DOHH2 (cell line): ENCODE data around the gene BTBD18.
A peak's percentile ranks its signal among the peaks of the same experiment; 100 is the strongest.

Source experiments
- H3F3A ChIP-seq: fragments of 200-600 bp; sonication (generic), shearing (Covaris generic); 2 replicates; pipeline ENCODE4 v1.6.0; 2016; ENCODE audit warnings: antibody characterized with exemption, mild to moderate bottlenecking; ENCODE audit not compliant: control insufficient read depth, insufficient read depth
- H3K27ac ChIP-seq: fragments of 200-600 bp; sonication (generic); 2 replicates; pipeline ENCODE4 v1.5.1; 2014; ENCODE audit warnings: low read depth, mild to moderate bottlenecking, low read length, moderate library complexity
- H3K27me3 ChIP-seq: fragments of 200-600 bp; sonication (generic); 2 replicates; pipeline ENCODE4 v1.6.1; 2014; ENCODE audit warnings: mild to moderate bottlenecking, low read length, mixed read lengths; ENCODE audit not compliant: control insufficient read depth
- H3K36me3 ChIP-seq: fragments of 200-600 bp; sonication (generic); 2 replicates; pipeline ENCODE4 v1.6.1; 2014; ENCODE audit warnings: mild to moderate bottlenecking, low read length, moderate library complexity, mixed read lengths; ENCODE audit not compliant: control insufficient read depth
- H3K4me1 ChIP-seq: fragments of 200-600 bp; sonication (generic); 2 replicates; pipeline ENCODE4 v1.6.1; 2014; ENCODE audit warnings: mild to moderate bottlenecking, low read length, mixed read lengths; ENCODE audit not compliant: control insufficient read depth
- H3K4me2 ChIP-seq: fragments of 200-600 bp; sonication (generic); 2 replicates; pipeline ENCODE4 v1.6.0; 2014; ENCODE audit warnings: mild to moderate bottlenecking, low read length, moderate library complexity
- H3K4me3 ChIP-seq: fragments of 200-600 bp; sonication (generic); 2 replicates; pipeline ENCODE4 v1.5.1; 2014; ENCODE audit warnings: mild to moderate bottlenecking, low read length, mixed read lengths
- H3K79me2 ChIP-seq: fragments of 200-600 bp; sonication (generic); 2 replicates; pipeline ENCODE4 v1.6.1; 2014; ENCODE audit warnings: mild to moderate bottlenecking, low read length, mixed read lengths; ENCODE audit not compliant: control insufficient read depth
- H3K9me2 ChIP-seq: fragments of 200-600 bp; sonication (generic); replicated peaks from 2 replicates; pipeline ENCODE4 v1.6.1; 2014; ENCODE audit warnings: mild to moderate bottlenecking, low read length, mixed read lengths; ENCODE audit not compliant: control insufficient read depth
- H3K9me3 ChIP-seq: fragments of 200-600 bp; sonication (generic); 2 replicates; pipeline ENCODE4 v1.6.1; 2014; ENCODE audit warnings: antibody characterized with exemption, low read length, mixed read lengths; ENCODE audit not compliant: control insufficient read depth, insufficient read depth
- H4K20me1 ChIP-seq: fragments of 200-600 bp; sonication (generic); 2 replicates; pipeline ENCODE4 v1.6.0; 2014; ENCODE audit warnings: low read depth, mild to moderate bottlenecking, antibody characterized with exemption, low read length, moderate library complexity; ENCODE audit not compliant: control insufficient read depth, insufficient read depth
- EZH2phosphoT487 ChIP-seq: fragments of 200-600 bp; sonication (generic); IDR thresholded peaks from 2 replicates; pipeline ENCODE4 v1.6.1; 2017; ENCODE audit warnings: borderline replicate concordance, mild to moderate bottlenecking, antibody characterized with exemption, low read length, moderate library complexity, mixed read lengths
- TF ChIP-seq, protein P1 (sequence below): fragments of 200-600 bp; sonication (generic); IDR thresholded peaks from one replicate; pipeline ENCODE4 v1.5.1; 2014; ENCODE audit warnings: antibody characterized with exemption, mild to moderate bottlenecking, low read depth, low read length; ENCODE audit not compliant: poor library complexity, severe bottlenecking

The BTBD18 gene

DNA sequence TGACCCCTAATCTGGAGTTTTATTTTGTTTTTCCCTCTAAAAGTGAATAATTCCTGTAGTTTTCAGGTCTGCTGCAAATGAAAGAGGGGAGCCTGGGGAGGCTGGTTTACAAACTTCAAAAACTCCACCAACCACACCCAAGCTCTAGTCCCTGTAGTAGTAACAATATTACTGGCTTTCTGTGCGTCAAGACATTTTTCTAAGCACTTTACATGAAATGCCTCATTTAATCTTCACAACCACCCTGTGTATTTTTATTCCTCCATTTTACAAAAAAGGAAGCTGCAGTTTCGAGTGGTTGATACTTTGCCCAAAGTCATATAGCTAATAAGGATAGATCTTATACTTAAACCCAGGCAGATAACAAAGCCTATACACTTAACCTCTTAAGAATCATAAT is 33.5 kb upstream of the BTBD18 start:
- Histone ChIP-seq H3K79me2 (peaks cover 9% of the 10 kb centered on the region; the same call in 1 of the 2 replicates), H3F3A (no peaks in the 10 kb centered on the region), H3K36me3 (no peaks in the 10 kb centered on the region), H4K20me1 (peaks cover 5% of the 10 kb centered on the region; the same call in 1 of the 2 replicates), H3K27me3 (no peaks in the 10 kb centered on the region), H3K4me2 (peak overlapping the region; percentile 44), H3K9me2 (no peaks in the 10 kb centered on the region), H3K27ac (no peak overlapping the region), H3K4me3 (0 out of 2 replicates have a peak overlapping the region, but pooled peaks have one; percentile 2), H3K9me3 (no peaks in the 10 kb centered on the region), H3K4me1 (peaks cover 14% of the 10 kb centered on the region)
- TF ChIP-seq EZH2phosphoT487 = no peak
- TF ChIP-seq, protein P1, sequence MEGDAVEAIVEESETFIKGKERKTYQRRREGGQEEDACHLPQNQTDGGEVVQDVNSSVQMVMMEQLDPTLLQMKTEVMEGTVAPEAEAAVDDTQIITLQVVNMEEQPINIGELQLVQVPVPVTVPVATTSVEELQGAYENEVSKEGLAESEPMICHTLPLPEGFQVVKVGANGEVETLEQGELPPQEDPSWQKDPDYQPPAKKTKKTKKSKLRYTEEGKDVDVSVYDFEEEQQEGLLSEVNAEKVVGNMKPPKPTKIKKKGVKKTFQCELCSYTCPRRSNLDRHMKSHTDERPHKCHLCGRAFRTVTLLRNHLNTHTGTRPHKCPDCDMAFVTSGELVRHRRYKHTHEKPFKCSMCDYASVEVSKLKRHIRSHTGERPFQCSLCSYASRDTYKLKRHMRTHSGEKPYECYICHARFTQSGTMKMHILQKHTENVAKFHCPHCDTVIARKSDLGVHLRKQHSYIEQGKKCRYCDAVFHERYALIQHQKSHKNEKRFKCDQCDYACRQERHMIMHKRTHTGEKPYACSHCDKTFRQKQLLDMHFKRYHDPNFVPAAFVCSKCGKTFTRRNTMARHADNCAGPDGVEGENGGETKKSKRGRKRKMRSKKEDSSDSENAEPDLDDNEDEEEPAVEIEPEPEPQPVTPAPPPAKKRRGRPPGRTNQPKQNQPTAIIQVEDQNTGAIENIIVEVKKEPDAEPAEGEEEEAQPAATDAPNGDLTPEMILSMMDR = no peak

GRCh38 chr11:57781529-57781943 is 29.9 kb upstream of the BTBD18 start:
- no peak overlapping the region for H3K27ac ChIP-seq
- H3K9me3 ChIP-seq = no peaks in the 10 kb centered on the region
- no peak overlapping the region for H3K4me2 ChIP-seq
- H3K9me2 ChIP-seq = no peaks in the 10 kb centered on the region
- H3K36me3 ChIP-seq = no peaks in the 10 kb centered on the region
- H3K27me3 ChIP-seq = no peaks in the 10 kb centered on the region
- TF ChIP-seq EZH2phosphoT487 = no peak
- TF ChIP-seq, protein P1 = no peak
- H3K4me3 ChIP-seq = no peak overlapping the region
- H3K4me1 ChIP-seq = peaks cover 17% of the 10 kb centered on the region
- no peaks in the 10 kb centered on the region for H3F3A ChIP-seq
- H3K79me2 ChIP-seq = peaks cover 34% of the 10 kb centered on the region
- H4K20me1 ChIP-seq = no peaks in the 10 kb centered on the region

- peaks cover 49% of the 10 kb centered on the region for H3K79me2 ChIP-seq
- no peak overlapping the region for H3K27ac ChIP-seq
Observed at GRCh38 chr11:57779276-57779675, 27.7 kb upstream of the BTBD18 start.

More at GRCh38 chr11:57779276-57779675, 27.7 kb upstream of the BTBD18 start:
- Histone ChIP-seq H3K36me3 (no peaks in the 10 kb centered on the region), H3F3A (no peaks in the 10 kb centered on the region), H3K9me3 (no peaks in the 10 kb centered on the region), H3K27me3 (no peaks in the 10 kb centered on the region), H3K4me3 (no peak overlapping the region), H3K9me2 (no peaks in the 10 kb centered on the region), H3K4me1 (peaks cover 9% of the 10 kb centered on the region), H3K4me2 (no peak overlapping the region), H4K20me1 (no peaks in the 10 kb centered on the region)
- no peak for TF ChIP-seq EZH2phosphoT487
- TF ChIP-seq, protein P1 = no peak
